GM23248 (cell line): ENCODE results near the gene VPS33B. TPM values are rescaled to one million over a fixed set of nuclear protein-coding genes. Genes with fewer than 3 reads are reported as not detected.

Experiments used
- DNase-seq: peaks from one replicate; pipeline ENCODE4 v3.0.0-alpha.2; 2015
- H2AFZ ChIP-seq: fragments of 200-600 bp; sonication (generic); 2 replicates; pipeline ENCODE4 v1.6.1; 2016; ENCODE audit warnings: antibody characterized with exemption
- H3F3A ChIP-seq: fragments of 200-600 bp; sonication (generic); 2 replicates; pipeline ENCODE4 v1.6.1; 2016; ENCODE audit warnings: mild to moderate bottlenecking, antibody characterized with exemption, mixed run types; ENCODE audit not compliant: insufficient read depth
- H3K27ac ChIP-seq: fragments of 200-600 bp; sonication (generic); 2 replicates; pipeline ENCODE4 v1.5.1; 2016; ENCODE audit warnings: mild to moderate bottlenecking
- H3K27me3 ChIP-seq: fragments of 200-600 bp; sonication (generic); replicated peaks from 2 replicates; pipeline ENCODE4 v1.6.1; 2016; ENCODE audit warnings: mild to moderate bottlenecking; ENCODE audit not compliant: insufficient read depth
- H3K36me3 ChIP-seq: fragments of 200-600 bp; sonication (generic); 2 replicates; pipeline ENCODE4 v1.6.1; 2016; ENCODE audit warnings: low read depth, mild to moderate bottlenecking
- H3K4me1 ChIP-seq: fragments of 200-600 bp; sonication (generic); 2 replicates; pipeline ENCODE4 v1.6.1; 2016; ENCODE audit warnings: mild to moderate bottlenecking; ENCODE audit not compliant: insufficient read depth
- H3K4me2 ChIP-seq: fragments of 200-600 bp; sonication (generic); one replicate; pipeline ENCODE4 v1.6.1; 2016; ENCODE audit warnings: mild to moderate bottlenecking; ENCODE audit not compliant: unreplicated experiment
- H3K4me3 ChIP-seq: fragments of 200-600 bp; sonication (generic); 2 replicates; pipeline ENCODE4 v1.5.1; 2016; ENCODE audit warnings: mild to moderate bottlenecking
- H3K79me2 ChIP-seq: fragments of 200-600 bp; sonication (generic); 2 replicates; pipeline ENCODE4 v1.6.1; 2016; ENCODE audit warnings: mild to moderate bottlenecking; ENCODE audit not compliant: insufficient read depth
- H3K9ac ChIP-seq: fragments of 200-600 bp; sonication (generic); 2 replicates; pipeline ENCODE4 v1.6.1; 2016; ENCODE audit warnings: mild to moderate bottlenecking
- H3K9me2 ChIP-seq: fragments of 200-600 bp; sonication (generic); 2 replicates; pipeline ENCODE4 v1.6.1; 2016; ENCODE audit warnings: mixed run types, mild to moderate bottlenecking, moderate library complexity; ENCODE audit not compliant: insufficient read depth
- H3K9me3 ChIP-seq: fragments of 200-600 bp; sonication (generic); one replicate; pipeline ENCODE4 v1.6.1; 2017; ENCODE audit warnings: low read depth
- H4K20me1 ChIP-seq: fragments of 200-600 bp; sonication (generic); 2 replicates; pipeline ENCODE4 v1.6.0; 2016; ENCODE audit not compliant: insufficient read depth
- EZH2 ChIP-seq: fragments of 200-600 bp; sonication (generic); IDR thresholded peaks from 2 replicates; pipeline ENCODE4 v1.6.1; 2018; ENCODE audit warnings: antibody characterized with exemption, mild to moderate bottlenecking; ENCODE audit not compliant: insufficient read depth, poor library complexity, severe bottlenecking
- EZH2phosphoT487 ChIP-seq: fragments of 200-600 bp; sonication (generic); IDR thresholded peaks from 2 replicates; pipeline ENCODE4 v1.6.1; 2018; ENCODE audit warnings: antibody characterized with exemption, moderate library complexity, mild to moderate bottlenecking, low read depth; ENCODE audit not compliant: insufficient read depth
- WGBS, 2 experiments: methylation state at CpG; one replicate each; pipeline ENCODE4 v1.1.6; 2015 to 2017; ENCODE audit warnings: low lambda C conversion rate in 2 of 2, low coverage in 1 of 2; ENCODE audit errors: missing lambda C conversion rate in 2 of 2; 5-methylcytosine and 5-hydroxymethylcytosine counted together
- in situ Hi-C: fragments of 300-500 bp; cut with MboI; formaldehyde crosslinking; loops from 2 replicates; pipeline ENCODE4 v1.15.0; 2020
- polyA plus RNA-seq: library from polyadenylated mRNA; unstranded; fragments of >200 nt; fragmentation: Nextera tagmentation; extraction: Ambion mirVana; gene quantifications from 2 replicates; pipeline ENCODE4 v1.2.1, GENCODE V29; 2016
- total RNA-seq: library from RNA; depleted of rRNA; stranded (reverse); fragments of >200 nt; shearing (Covaris generic); gene quantifications from 2 replicates; pipeline ENCODE4 v1.2.3, GENCODE V29; 2014

VPS33B gene
- total and polyA plus RNA-seq, 2 experiments from 2014 or later: 7.0 to 10.2 TPM

DNA sequence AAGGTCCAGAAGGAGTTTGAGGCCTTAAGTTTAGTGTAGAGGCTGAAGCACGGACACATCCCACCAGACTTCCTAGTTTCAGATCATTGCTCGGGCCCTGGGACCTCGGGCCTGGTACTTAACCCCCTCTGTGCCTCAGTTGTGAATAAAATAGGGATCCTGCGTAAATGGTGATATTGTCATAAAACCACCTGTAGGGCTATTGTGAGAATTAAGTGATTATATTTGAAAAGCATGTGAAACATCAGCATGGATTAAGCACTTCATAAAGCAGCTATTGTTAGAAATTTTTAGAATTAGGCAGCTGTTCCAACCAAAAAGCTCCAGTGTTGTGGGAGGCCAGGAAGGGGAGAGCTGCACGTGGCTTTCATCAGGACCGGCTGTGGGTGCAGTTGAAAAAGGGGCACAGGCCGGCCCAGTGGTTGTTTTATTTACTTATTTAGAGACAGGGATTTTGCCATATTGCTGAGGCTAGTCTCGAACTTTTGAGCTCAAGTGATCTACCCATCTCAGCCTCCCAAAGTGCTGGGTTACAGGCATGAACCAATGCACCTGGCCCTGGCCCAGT, 63.3 kb downstream of the VPS33B start:
- Histone ChIP-seq H3F3A (0 out of 2 replicates have a peak, but pooled peaks cover 7% of the 10 kb centered on the region), H3K4me3 (no peak overlapping the region), H3K79me2 (no peaks in the 10 kb centered on the region), H3K36me3 (peaks cover 3% of the 10 kb centered on the region; the same call in 1 of the 2 replicates), H3K27me3 (no peaks in the 10 kb centered on the region), H3K4me1 (peaks cover 12% of the 10 kb centered on the region; the same call in 1 of the 2 replicates), H4K20me1 (no peaks in the 10 kb centered on the region), H3K27ac (no peak overlapping the region), H2AFZ (no peak overlapping the region), H3K9ac (no peak overlapping the region), H3K9me3 (no peaks in the 10 kb centered on the region), H3K9me2 (no peaks in the 10 kb centered on the region), H3K4me2 (no peak overlapping the region)
- in situ Hi-C loops: no loop called here
- no peak for DNase-seq
- WGBS, 2 experiments: 85 to 89% methylated on average over 8 of the region's 8 CpGs
- TF ChIP-seq EZH2phosphoT487 (no peak), EZH2 (no peak)

DNA sequence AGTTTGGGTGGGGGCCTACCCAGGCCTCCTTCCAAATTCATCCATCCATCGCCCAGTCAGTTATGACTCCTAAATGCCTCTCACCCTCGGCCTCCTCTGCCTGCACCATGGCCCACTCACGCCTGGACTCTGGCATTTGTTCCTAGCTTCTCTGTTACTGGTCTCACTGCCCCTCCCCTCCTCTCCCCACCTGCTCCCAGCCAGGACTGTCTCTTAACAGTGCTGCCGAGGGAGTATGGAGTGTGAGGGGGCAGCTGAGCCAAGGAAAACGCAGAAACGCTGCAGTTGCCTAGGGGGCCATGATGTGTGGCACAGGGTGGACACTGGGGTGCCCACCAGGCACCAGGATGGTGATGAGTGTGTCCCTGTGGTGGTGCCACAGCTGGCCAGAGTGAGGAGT, 64.6 kb downstream of the VPS33B start:
- H3K27me3 ChIP-seq: no peaks in the 10 kb centered on the region
- in situ Hi-C loops: no loop called here
- peak overlapping the region; percentile 71; the same call in 1 of the 2 replicates for H3K4me3 ChIP-seq
- no peaks in the 10 kb centered on the region for H3K9me2 ChIP-seq
- H3K9ac ChIP-seq: peak overlapping the region; percentile 75
- no peak for DNase-seq
- H3K36me3 ChIP-seq: no peaks in the 10 kb centered on the region
- 69 to 75% methylated on average over 6 of the region's 6 CpGs for WGBS, 2 experiments
- H3K9me3 ChIP-seq: no peaks in the 10 kb centered on the region
- H3K4me2 ChIP-seq: peak overlapping the region; percentile 98
- 0 out of 2 replicates have a peak, but pooled peaks cover 2% of the 10 kb centered on the region for H3F3A ChIP-seq
- peaks cover 12% of the 10 kb centered on the region; the same call in 1 of the 2 replicates for H3K4me1 ChIP-seq
- no peak for TF ChIP-seq EZH2
- TF ChIP-seq EZH2phosphoT487: no peak
- no peaks in the 10 kb centered on the region for H3K79me2 ChIP-seq
- peak overlapping the region; percentile 77 for H2AFZ ChIP-seq
- no peak overlapping the region for H3K27ac ChIP-seq
- H4K20me1 ChIP-seq: no peaks in the 10 kb centered on the region

DNA sequence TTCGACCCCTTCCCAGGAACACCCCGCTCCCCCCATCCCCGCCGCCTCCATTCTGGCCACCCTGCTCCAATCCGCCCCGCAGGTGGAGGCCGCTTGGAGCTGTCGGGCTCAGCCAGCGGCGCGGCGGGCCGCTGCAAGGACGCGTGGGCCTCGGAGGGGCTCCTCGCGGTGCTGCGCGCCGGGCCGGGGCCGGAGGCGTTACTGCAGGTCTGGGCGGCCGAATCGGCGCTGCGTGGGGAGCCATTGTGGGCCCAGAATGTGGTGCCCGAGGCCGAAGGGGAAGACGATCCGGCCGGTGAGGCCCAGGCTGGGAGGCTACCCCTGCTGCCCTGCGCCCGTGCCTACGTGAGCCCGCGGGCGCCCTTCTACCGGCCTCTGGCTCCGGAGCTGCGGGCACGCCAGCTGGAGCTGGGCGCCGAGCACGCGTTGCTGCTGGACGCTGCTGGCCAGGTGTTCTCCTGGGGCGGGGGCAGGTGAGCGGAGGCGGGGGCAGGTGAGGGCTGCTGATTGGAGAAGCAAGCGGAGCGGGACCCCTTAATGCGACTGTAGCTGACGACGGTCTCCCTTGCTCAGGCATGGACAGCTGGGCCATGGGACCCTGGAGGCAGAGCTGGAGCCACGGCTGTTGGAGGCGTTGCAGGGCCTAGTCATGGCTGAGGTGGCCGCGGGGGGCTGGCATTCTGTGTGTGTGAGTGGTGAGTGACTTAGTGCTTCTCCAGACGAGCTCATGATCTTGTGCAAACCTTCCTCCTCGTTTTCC, 65.2 kb downstream of the VPS33B start:
- Histone ChIP-seq H3K4me1 (peaks cover 12% of the 10 kb centered on the region; the same call in 1 of the 2 replicates), H3K4me3 (peak overlapping the region; percentile 71), H2AFZ (peak overlapping the region; percentile 77), H3K79me2 (no peaks in the 10 kb centered on the region), H3K9me2 (no peaks in the 10 kb centered on the region), H3F3A (no peaks in the 10 kb centered on the region), H3K4me2 (peak overlapping the region; percentile 98), H4K20me1 (no peaks in the 10 kb centered on the region), H3K27ac (0 out of 2 replicates have a peak overlapping the region, but pooled peaks have one; percentile 37), H3K9me3 (no peaks in the 10 kb centered on the region), H3K9ac (peak overlapping the region; percentile 75), H3K36me3 (no peaks in the 10 kb centered on the region), H3K27me3 (no peaks in the 10 kb centered on the region)
- TF ChIP-seq EZH2: no peak
- no peak for TF ChIP-seq EZH2phosphoT487
- in situ Hi-C loops: no loop called here
- DNase-seq: peak; percentile 79
- WGBS, 2 experiments: 4 to 6% methylated on average over 50 to 53 of the region's 63 CpGs

DNA sequence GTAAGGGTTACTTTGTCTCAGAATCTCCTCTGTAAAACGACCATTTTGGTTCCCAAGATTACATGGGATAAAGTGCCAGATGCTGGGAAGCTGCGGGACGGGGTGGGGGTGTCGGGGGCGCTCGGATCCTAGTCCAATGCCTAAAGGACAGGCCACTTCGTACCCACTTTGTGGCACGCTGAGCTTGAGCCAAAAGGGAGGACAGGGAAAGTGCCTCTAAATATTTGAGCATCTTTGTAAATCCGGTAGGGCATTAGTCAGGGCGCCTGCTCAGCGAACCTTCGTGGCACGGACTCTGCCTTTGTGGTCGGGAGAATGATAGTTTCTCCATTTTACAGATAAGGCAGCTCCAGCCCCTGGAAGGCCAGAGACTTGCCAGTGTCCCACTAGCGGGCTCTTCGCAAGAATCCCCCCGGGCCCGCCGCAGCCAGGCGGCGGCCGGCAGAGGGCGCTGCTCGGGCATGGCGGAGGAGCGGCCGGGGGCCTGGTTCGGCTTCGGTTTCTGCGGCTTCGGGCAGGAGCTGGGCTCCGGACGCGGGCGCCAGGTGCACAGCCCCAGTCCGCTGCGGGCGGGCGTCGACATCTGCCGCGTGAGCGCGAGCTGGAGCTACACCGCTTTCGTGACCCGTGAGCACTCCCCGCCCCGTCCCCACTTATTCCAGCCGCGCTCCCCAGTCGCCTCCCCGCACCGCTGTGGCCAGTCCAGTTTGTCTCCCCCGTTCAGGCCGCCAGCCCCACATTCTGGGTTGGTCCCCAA, 65.9 kb downstream of the VPS33B start:
- Histone ChIP-seq H3F3A (peaks cover 6% of the 10 kb centered on the region; the same call in 1 of the 2 replicates), H3K9me2 (no peaks in the 10 kb centered on the region), H3K27me3 (no peaks in the 10 kb centered on the region), H3K4me3 (peak overlapping the region; percentile 71), H3K79me2 (no peaks in the 10 kb centered on the region), H3K9me3 (no peaks in the 10 kb centered on the region), H3K4me2 (peak overlapping the region; percentile 98), H3K9ac (peak overlapping the region; percentile 75), H3K36me3 (no peaks in the 10 kb centered on the region), H2AFZ (peak overlapping the region; percentile 77), H3K27ac (no peak overlapping the region), H4K20me1 (no peaks in the 10 kb centered on the region), H3K4me1 (peaks cover 12% of the 10 kb centered on the region; the same call in 1 of the 2 replicates)
- in situ Hi-C loops: no loop called here
- TF ChIP-seq EZH2 (no peak), EZH2phosphoT487 (no peak)
- peak; percentile 85 for DNase-seq
- 4% methylated on average over 40 to 51 of the region's 56 CpGs for WGBS, 2 experiments
